ENCODE results near the gene CCDC8.
"Not testable (repeated sequence)": the region's sequence is repeated elsewhere in the genome, so short reads cannot be mapped to it uniquely, and the experiment has no call there.

Gene CCDC8

DNA sequence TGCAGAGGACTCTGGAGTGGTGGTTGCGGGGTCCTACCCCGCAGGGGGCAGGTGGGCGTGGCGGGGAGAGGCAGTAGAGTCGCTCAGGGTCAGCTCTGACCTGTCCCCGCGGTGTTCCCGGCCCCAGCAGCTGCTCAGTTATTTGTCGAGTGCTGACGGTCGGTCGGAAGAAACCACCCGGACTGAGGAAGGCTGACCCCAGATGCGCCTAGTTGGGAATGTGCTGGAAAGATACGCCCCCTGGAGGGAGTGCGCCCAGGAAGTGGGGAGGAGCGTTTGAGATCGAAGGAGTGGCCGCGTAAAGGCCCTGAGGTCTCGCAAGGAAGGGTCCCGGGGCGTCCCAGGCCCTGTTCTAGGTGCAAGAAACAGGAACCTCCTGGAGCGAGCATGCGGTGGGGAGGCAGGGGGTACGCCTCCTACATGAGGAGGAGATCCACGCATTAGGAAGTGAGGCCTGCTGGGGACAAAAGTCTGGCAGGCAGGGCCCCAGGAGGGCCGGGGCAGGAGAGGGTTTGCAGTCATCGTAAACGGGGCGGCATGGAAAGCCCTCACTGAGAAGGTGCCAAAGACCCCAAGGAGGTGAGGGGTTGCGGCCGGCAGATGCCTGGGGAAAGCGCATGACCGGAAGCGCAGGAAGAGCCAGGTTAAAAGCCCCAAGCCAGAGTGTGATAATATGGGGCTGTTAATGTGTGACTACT lies 9.2 kb downstream of the CCDC8 start:
- DNase-seq = no peak

DNA sequence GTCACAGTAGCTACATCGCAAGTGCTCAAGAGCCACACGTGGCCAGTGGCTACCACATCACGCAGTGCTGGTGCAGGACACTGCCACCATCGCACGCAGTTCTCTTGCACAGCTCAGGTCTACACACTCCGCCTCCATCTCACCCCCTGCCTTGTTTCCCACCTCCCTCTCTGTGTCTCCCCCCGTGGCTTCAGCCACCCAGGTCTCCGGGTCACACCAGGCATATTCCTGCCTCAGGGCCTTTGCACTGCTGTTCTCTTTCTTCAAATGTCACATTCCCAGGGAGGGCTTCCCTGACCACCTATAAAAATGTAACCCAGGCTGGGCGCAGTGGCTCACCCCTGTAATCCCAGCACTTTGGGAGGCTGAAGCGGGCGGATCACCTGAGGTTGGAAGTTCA lies 10.6 kb downstream of the CCDC8 start:
- DNase-seq = no peak

DNA sequence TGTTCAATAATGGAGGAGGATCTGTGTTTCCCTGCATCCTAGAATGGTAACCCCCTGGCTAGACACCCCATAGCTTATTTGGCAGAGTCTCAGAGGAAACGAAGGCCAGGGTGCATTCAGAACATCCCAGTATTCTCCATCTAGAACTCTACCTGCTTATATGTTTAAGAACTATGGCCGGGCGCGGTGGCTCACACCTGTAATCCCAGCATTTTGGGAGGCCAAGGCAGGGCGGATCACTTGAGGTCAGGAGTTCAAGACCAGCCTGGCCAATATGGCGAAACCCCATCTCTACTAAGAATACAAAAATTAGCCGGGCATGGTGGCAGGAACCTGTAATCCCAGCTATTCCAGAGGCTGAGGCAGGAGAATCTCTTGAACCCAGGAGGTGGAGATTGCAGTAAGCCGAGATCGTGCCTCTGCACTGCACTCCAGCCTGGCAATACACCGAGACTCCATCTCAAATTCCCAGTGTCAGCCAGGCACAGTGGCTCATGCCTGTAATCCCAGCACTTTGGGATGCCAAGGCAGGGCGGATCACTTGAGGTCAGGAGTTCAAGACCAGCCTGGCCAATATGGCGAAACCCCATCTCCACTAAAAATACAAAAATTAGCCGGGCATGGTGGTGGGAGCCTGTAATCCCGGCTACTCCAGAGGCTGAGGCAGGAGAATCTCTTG lies 15.4 kb downstream of the CCDC8 start:
- not testable (repeated sequence) for DNase-seq

DNA sequence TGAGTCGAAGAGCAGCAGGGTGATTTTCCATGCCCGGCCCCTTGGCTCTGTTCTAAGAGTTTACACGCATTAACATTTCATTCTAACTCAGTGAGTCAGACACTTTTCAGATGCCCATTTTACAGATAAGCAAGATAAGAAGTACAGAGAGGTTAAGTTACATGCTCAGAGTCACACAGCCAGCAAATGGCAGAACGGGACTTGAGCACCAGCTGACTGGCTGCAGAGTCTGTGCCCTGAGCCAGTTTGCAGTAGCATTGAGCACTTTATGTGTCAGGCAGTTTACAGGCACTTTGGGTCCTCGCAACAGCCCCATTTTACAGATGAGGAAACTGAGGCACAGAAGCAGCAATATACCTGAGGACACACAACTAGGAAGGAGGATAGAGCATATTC lies 19.0 kb downstream of the CCDC8 start:
- DNase-seq = no peak

DNA sequence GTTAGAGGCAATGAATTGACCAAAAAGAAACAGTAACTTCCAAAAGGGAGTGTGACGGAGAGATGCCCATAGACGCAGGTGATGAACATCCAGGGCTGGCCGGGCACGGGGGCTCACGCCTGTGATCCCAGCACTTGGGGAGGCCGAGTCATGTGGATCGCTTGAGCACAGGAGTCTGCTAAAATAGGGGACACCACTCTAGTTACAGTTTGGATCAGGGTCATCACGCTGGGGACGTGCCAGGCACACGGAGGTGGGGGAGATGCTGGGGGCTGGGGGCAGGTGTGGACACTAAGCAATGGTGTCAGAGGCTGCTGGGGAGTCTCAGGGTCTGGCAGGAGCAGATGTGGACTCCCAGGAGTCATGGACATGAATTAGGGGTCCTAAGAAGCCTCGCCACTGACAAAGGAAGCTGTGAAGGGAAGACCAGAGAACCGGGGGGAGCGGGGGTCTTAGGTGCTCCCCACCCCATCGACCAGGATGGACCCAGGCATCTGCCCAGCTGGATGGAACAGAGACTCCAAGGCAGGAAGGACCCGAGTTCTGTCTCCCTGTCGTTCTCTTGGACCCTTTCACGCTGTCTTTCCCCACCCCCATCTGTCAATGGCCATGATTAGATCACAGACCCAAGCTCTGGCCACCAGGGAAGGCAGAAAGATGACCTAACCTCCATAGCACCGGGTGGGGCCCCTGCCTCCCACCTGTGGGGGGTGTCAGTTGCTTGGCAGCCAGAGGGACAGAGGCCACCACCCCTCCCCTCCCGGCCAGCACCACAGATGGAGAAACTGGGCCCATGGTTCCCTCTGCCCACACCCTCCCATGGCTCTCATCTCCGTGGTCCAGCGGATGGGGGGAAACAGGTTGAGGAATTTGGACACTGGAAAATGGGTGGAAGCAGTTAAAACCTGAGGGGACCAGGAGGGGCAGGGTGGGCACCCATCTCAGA lies 19.6 kb downstream of the CCDC8 start:
- DNase-seq = no peak

DNA sequence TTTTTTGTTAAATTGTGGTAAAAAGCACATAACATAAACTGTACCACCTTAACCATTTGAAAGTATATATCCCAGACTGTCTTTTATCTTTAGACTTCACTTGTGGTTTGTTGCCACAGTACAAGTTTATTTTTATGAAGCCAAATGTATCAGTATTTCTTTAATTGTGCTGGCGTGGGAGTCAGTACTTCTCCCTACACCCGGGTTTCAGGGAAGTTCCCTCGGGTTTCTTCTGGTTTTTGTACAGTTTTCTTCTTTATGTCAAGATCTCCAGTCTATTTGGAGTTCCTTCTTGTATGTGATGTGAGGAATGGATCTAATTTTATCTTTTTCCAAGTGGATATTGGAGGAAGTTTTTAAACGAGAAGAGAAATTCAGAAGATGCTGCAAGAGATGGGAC lies 20.5 kb downstream of the CCDC8 start:
- DNase-seq = no peak

DNA sequence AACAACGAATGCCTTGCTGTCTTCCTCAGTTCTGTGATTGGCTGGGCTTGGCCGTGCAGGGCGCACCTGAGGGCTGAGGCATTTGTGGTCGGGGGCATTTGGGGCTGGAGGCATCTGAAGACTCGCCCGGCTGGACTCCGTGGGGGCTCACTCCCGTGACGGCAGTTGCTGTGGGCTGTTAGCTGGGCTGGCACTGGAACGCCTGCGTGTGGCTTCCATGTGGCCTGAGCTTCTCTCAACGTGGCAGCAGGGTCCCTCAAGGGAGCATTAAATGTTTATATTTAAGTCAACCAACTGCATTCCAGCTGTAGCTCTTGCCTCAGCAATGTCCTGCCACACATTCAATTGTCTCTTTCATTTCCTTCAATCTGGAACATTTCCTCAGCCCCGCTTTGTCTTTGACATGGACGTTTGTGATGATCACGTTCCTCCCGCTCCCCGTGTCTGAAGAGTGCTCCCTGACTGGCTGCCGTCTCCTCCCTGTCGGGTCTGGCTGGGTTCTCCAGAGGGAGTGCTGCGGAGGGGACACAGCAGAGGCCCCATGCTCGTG lies 21.0 kb downstream of the CCDC8 start:
- DNase-seq = no peak

DNA sequence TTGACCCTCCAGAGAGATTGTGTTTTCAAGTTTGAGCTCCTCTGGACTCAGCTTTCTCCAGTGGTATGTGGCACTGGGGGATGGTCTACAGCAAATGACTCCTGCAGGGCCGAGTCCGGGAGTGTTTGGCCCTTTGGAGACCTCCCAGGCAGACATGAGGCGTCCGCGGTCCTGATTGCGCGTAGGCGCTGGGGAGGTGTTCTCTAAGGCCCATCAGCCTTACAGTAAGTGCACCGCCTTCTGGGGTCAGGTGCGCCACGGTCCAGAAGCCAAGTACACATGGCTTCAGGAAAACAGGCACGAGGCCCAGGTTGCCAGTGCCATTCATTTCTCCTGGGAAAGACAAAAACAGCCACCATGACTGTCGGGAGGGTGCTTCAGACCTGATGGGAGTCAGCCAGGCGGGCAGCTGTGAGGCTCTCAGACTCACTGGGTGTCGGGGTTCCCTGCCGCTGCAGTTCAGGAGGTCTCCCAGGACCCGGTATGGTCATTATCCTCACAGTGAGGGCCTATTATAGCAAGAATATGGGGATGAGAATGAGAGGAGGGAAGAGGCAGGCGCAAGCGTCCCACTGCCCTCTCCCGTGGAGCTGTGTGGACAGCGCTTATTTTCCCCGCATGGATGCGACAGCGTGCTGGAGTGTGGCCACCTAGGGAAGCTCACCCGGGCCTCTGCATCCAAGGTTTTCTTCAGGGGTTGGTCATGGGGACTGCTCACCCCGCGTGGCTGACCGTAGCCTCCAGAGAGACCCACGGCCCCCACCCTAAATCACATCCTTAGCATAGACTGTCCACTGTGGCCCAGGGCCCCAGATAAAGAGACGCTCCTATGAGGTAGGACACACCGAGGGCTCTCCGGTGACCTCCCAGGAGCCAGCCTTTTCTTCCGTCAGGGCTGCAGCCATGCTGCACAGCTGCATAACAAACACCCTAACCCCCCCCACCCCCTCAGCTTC lies 21.8 kb downstream of the CCDC8 start:
- no peak for DNase-seq

DNA sequence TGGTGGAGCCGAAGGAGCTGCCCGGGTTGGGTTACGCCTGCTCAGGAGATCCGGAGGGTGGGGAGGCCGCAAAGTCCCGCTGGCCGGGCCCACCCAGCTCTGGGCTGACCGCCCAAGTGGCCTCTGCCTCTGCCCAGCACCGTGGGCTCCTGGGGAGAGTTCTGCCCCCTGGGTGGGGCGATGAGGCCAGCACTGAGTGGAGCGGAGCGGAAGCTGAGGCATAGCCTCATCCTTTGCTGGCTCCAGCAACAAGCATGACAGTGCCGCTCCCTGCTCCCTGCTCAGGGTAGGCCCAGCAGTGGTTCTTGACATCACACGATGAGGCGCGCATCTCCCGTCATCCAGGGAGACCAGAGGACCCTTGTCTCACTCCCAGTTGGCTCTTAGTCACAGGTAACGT lies 22.5 kb downstream of the CCDC8 start:
- no peak for DNase-seq

DNA sequence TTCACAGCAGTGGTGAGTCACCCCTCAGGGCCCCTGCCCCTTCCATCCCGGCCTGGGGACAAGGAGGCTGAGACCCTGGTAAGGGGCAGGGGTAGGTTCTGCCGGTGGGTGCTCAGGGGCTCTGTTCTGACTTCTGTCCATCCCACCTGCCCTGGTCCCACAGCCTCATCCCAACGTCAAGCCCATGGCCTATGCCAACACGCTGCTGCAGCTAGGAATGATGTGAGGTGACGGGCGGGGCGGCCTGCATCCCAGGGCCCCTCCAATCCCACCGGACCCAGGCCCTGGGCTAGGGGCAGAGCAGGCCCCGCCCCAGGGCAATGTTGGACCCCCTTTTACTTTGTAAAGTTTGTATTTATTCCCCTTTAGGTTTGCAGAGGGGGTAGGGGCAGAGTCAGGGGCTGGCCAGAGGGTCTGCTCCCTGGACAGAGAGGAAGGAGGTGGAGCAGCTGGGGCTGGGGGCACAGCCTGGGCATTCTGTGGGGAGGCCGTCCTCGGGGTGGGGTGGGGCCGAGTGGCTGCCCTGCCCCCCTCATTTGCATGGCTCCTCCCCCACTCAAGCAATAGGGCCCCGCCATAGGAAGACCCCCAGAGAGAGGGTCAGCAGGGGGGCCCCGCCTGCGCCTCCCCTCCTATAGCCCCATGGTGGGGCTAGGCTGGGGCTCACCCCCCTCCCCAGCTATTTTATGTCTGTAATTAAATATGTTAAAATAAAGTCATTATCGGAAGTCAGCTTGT lies 23.1 kb downstream of the CCDC8 start:
- DNase-seq = no peak

DNA sequence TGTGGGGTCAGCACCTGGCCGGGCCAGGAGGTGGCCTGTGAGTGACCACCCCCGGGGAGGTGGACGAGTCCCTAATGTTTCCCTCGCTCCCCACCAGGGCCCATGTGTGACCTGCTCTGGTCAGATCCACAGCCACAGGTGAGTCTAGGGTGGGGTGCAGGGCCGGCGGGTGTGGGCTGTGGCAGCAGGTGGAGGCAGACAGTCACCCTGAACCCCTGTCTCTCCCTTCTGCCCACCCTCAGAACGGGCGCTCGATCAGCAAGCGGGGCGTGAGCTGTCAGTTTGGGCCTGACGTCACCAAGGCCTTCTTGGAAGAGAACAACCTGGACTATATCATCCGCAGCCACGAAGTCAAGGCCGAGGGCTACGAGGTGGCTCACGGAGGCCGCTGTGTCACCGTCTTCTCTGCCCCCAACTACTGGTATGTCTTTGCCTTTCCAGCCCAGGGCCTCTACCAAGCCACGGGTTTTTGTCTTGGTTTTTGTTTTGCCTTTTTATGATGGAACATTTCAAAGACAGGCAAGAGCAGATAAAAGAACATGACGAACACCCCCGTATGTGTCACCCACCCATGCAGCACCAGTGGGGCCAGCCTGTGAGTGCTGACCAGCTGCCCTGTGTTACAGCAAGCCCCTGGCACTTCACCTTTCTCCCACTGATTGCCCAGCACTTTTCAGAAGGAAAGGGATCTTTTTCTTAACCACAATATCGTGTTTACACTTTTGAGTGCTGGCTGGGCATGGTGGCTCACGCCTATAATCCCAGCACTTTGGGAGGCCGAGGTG lies 24.9 kb downstream of the CCDC8 start:
- no peak for DNase-seq

DNA sequence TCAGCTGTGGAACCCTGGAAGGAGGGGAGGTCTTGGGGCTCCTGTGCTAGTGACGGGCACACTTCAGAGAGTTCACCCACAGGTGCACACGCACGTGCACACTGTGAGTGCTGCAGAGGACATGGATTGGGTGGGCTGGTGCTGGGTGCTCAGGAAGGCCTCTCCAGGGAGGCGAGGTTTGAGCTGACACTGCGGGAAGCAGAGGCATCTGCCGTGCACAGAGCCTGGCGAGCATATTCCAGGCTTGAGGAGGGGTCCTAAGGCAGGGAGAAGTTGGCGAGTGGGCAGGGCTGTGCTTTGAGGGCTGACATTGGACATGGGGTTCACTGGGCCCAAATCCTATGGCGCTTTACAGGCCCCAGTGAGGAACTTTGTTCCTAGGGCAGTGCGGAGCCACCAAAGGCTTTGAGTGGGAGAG lies 25.6 kb downstream of the CCDC8 start:
- no peak for DNase-seq

DNA sequence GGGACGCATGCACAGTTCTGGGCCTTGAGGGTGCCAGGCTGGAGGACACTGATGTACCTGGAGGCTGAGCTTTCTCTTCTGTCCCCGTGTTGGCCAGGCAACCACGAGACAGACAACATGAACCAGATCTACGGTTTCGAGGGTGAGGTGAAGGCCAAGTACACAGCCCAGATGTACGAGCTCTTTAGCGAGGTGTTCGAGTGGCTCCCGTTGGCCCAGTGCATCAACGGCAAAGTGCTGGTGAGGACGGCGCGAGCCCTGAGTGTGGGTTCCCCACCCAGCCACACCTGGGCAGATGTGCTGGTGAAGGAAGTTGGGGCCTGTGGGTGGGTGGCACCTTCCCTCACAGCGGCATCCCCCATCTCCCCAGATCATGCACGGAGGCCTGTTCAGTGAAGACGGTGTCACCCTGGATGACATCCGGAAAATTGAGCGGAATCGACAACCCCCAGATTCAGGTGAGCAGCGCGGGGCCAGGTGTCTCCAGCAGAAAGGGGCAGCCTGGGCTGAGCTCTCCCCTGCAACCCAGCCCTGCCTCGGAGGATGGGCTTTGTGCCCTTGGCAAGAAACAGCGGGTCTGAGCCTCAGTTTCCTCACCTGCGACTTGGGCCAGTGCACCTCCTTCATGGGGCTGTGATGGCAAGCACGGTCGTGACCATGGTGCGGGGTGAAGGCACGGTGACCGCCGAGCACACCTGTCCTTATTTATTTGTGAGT lies 26.2 kb downstream of the CCDC8 start:
- DNase-seq = no peak

DNA sequence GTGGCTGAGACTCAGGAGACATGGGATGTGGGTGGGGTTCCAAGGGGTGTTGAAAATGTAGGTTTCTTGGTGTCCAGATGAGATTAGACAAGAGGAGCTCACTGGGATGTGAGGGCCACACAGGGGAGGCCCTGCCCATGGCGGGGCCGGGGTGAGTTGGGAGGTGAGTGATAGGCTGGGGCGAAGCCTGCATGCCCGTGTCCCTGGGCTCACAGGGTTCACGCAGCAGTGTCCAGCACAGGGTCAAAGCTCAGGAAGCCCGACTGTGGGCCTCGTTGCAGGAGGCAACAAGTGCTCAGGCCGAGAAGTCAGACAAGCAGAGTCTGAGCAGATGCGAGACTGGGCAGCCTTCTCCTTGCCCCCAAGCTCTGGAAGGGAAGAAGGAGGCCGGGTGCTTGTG lies 27.2 kb downstream of the CCDC8 start:
- no peak for DNase-seq

DNA sequence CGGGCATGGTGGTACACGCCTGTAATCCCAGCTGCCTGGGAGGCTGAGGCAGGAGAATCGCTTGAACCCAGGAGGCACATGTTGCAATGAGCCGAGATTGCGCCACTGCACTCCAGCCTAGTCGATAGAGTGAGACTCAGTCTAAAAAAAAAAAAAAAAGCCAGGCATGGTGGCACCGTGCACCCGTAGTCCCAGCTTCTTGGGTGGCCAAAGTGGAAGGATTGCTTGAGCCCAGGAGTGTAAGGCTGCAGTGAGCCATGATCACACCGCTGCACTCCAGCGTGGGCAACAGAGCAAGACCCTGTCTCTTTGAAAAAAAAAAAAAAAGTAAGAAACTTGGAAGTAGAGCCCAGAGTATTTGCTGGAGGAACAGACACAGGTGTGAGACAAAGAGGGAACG lies 27.7 kb downstream of the CCDC8 start:
- DNase-seq = no peak

DNA sequence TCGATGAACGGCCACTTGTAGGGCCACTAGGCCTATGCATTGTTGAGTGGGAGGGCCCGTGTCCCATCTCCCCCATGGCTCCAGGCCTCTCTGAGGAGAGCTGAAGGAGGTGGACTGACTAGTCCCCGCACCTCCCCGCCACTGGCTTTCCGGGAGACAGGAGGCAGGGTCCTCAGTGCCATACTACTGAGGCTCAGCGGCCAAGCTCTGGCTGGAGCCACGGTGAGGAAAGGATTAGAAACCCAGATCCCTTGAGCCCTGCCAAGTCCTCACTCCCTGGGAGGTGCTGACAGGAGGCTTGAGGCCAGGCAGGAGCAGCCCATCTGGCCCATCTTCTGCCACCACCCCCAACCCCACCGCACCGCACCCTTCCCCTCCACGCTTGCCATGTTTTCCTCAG lies 29.0 kb downstream of the CCDC8 start:
- no peak for DNase-seq

DNA sequence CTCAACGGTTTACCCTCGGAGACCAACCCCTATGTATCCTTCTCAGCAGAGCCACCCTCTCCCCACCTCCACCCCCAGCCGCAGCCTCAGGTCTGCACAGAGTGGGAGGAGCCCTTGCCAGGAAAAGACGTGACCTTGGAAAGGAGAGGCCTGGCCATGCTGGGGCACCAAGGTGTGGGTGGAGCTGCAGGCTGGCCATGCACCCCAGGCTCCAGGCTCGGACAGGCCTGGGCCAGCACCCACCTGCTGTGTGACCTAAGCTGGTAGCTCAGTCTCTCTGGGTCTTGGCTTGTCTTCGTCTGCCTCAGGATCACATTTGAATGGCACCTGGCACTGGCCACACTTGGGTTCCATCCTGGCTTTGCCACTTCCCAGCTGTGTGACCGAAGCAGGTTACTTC lies 29.5 kb downstream of the CCDC8 start:
- no peak for DNase-seq

DNA sequence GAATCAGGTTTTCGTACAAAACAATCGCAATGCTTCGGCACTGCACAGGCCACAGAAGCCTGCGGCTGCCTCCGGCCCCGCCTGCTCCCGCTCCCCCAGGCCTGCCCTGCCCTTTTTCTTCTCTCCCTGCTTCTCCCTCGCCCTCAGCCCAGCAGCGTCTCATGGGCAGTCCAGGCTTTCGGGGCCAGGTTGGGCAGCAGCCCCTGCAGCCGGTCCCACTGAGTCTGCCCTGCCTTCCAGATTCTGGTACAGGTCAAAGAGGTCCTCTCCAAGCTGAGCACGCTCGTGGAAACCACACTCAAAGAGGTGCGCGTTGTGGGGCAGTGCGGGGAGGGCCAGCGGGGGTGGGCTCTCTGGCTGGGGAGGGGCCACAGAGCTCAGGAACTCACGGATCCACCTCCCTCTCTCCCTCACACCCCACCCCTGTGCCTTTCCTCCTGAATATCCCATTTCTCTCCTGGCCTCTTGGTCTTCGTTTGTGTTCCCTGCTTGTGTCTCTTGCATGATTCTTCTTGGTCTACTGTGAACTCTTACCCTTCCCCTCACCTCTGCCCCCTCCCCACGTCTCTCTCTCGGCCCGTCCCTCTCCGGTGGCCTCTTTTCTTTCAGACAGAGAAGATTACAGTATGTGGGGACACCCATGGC lies 30.1 kb downstream of the CCDC8 start:
- DNase-seq = no peak

DNA sequence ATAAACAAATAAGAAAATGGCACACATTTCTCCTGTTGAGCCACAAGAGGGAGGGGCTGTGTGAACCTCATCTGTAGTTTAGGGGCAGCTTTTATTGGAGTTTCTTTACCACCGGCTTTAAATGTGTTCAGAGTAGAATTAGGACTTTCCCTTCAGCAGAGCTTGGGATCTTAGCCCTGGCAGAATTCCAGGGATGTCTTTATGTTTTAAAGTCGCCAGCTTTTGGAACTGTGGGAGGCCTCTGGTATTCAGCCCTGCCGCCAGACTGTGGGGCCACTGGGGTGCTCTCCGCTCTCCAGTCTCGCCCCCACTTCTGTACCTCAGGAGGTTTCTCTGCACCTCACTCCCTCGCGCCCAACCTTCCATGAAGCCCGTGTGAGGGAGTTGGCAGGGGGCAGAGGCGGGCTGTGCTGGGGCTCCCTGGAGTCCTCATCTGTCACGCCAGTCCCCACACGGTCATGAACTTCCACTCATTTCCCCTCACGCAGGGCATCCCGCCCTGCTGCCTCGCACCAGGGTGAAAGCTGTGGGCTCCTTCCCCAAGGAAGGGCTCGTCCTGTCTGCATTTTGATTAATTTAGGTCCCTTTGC lies 31.5 kb downstream of the CCDC8 start:
- no peak for DNase-seq

All from CD4-positive, alpha-beta T cell treated with Interleukin-12 subunit alpha and Interleukin-12 subunit beta, for 1 hour (primary cell).